HFFc6 (cell line): ENCODE data around the gene TTC7B. TPM values are rescaled to one million over a fixed set of nuclear protein-coding genes. Genes with fewer than 3 reads are reported as not detected.

ENCODE experiments used
- DNase-seq: peaks from one replicate; pipeline ENCODE4 v3.0.0-alpha.2; 2018
- H3K27ac Mint-ChIP-seq: 2 replicates; pipeline ENCODE4 v1.8.0; 2020; ENCODE audit warnings: mild to moderate bottlenecking, mixed read lengths
- H3K27me3 Mint-ChIP-seq: 2 replicates; pipeline ENCODE4 v1.8.0; 2021; ENCODE audit warnings: mild to moderate bottlenecking, moderate library complexity, mixed read lengths; ENCODE audit not compliant: insufficient read depth
- H3K36me3 Mint-ChIP-seq: 2 replicates; pipeline ENCODE4 v1.8.0; 2021; ENCODE audit warnings: low read depth, mixed read lengths
- H3K4me1 Mint-ChIP-seq: 2 replicates; pipeline ENCODE4 v1.8.0; 2020; ENCODE audit warnings: low read depth, mixed read lengths
- H3K4me3 Mint-ChIP-seq: 2 replicates; pipeline ENCODE4 v1.8.0; 2020; ENCODE audit warnings: mild to moderate bottlenecking, moderate library complexity, mixed read lengths
- H3K9me3 Mint-ChIP-seq: 2 replicates; pipeline ENCODE4 v1.8.0; 2020; ENCODE audit warnings: mild to moderate bottlenecking, mixed read lengths
- CTCF ChIP-seq: fragments of 200-600 bp; sonication (generic); IDR thresholded peaks from 2 replicates; pipeline ENCODE4 v1.5.0; 2021; ENCODE audit warnings: antibody characterized with exemption, mild to moderate bottlenecking
- total RNA-seq, 6 experiments: library from RNA; stranded (reverse); fragmentation: NEBNext Ultra II Directional; extraction: Animal tissue kit (Norgen Biotek cat#: 25700); gene quantifications; 2 replicates in 1 of 6; 3 replicates in 5 of 6; pipeline ENCODE4 v1.2.3, GENCODE V29; 2021

Gene TTC7B
- total RNA-seq, 6 experiments from 2014 or later: 34.6 to 46.9 (median 40.9) TPM

- Mint-ChIP-seq H3K4me3 (no peak overlapping the region), H3K27me3 (peaks cover 2% of the 10 kb centered on the region; the same call in 1 of the 2 replicates), H3K4me1 (no peaks in the 10 kb centered on the region), H3K9me3 (no peaks in the 10 kb centered on the region), H3K27ac (no peak overlapping the region), H3K36me3 (no peaks in the 10 kb centered on the region)
- no peak for DNase-seq
- no peak for TF ChIP-seq CTCF
Observed at GRCh38 chr14:90560991-90561390, 255.2 kb downstream of the TTC7B start.

GRCh38 chr14:90560558-90560957 lies 255.7 kb downstream of the TTC7B start:
- H3K27ac Mint-ChIP-seq: no peak overlapping the region
- no peaks in the 10 kb centered on the region for H3K36me3 Mint-ChIP-seq
- H3K4me3 Mint-ChIP-seq: no peak overlapping the region
- no peak for TF ChIP-seq CTCF
- H3K27me3 Mint-ChIP-seq: peaks cover 2% of the 10 kb centered on the region; the same call in 1 of the 2 replicates
- no peak for DNase-seq
- no peaks in the 10 kb centered on the region for H3K4me1 Mint-ChIP-seq
- no peaks in the 10 kb centered on the region for H3K9me3 Mint-ChIP-seq

GRCh38 chr14:90559811-90560492 lies 256.3 kb downstream of the TTC7B start:
- Mint-ChIP-seq H3K27me3 (peaks cover 2% of the 10 kb centered on the region; the same call in 1 of the 2 replicates), H3K36me3 (no peaks in the 10 kb centered on the region), H3K4me1 (no peaks in the 10 kb centered on the region), H3K27ac (no peak overlapping the region), H3K4me3 (no peak overlapping the region), H3K9me3 (no peaks in the 10 kb centered on the region)
- DNase-seq: no peak
- TF ChIP-seq CTCF: no peak

- no peaks in the 10 kb centered on the region for H3K36me3 Mint-ChIP-seq
- TF ChIP-seq CTCF: no peak
- H3K4me3 Mint-ChIP-seq: no peak overlapping the region
- no peaks in the 10 kb centered on the region for H3K4me1 Mint-ChIP-seq
- no peak for DNase-seq
- H3K27ac Mint-ChIP-seq: no peak overlapping the region
- peaks cover 2% of the 10 kb centered on the region; the same call in 1 of the 2 replicates for H3K27me3 Mint-ChIP-seq
- H3K9me3 Mint-ChIP-seq: no peaks in the 10 kb centered on the region
Observed at GRCh38 chr14:90558983-90559590, 257.1 kb downstream of the TTC7B start.

- Mint-ChIP-seq H3K4me1 (no peaks in the 10 kb centered on the region), H3K9me3 (no peaks in the 10 kb centered on the region), H3K27me3 (peaks cover 3% of the 10 kb centered on the region; the same call in 1 of the 2 replicates), H3K36me3 (no peaks in the 10 kb centered on the region), H3K27ac (no peak overlapping the region), H3K4me3 (no peak overlapping the region)
- no peak for DNase-seq
- no peak for TF ChIP-seq CTCF
Observed at GRCh38 chr14:90558041-90558982, 257.9 kb downstream of the TTC7B start.
